GM12878 (cell line): Measurements from ENCODE around the gene GGPS1. TPM values are rescaled to one million over a fixed set of nuclear protein-coding genes. Genes with fewer than 3 reads are reported as not detected.

Experiments
- ATAC-seq: fragments of 200-7000 bp; cut with Tn5 transposase; 3 replicates; pipeline ENCODE4 v1.9.1; 2020; ENCODE audit warnings: mild to moderate bottlenecking, moderate library complexity
- BruUV-seq: library from RNA; stranded (reverse); fragments of 400-500 nt; replicated peaks from 2 replicates; lab custom pipeline; 2021; lab: Mats Ljungman, UMichigan
- CTCF ChIA-PET: fragments of 300-600 bp; sonication (Branson Sonifier 250); formaldehyde crosslinking; extraction: SDS; loops from one replicate; lab custom pipeline; 2021; ENCODE audit warnings: inconsistent platforms; lab: Yijun Ruan, JAX
- POLR2A ChIA-PET: fragments of 350-600 bp; formaldehyde crosslinking; extraction: SDS; loops from one replicate; lab custom pipeline; 2021; ENCODE audit warnings: inconsistent platforms; lab: Charles Lee
- RAD21 ChIA-PET: fragments of 300-600 bp; sonication (Branson Sonifier 250); formaldehyde crosslinking; loops from one replicate; lab custom pipeline; 2023; ENCODE audit warnings: antibody characterized with exemption; ENCODE audit not compliant: unreplicated experiment; lab: Charles Lee
- SMC1A ChIA-PET: fragments of 300-600 bp; sonication (Branson Sonifier 250); formaldehyde crosslinking; loops from one replicate; lab custom pipeline; 2023; ENCODE audit not compliant: unreplicated experiment, uncharacterized antibody; lab: Charles Lee
- DNase-seq: peaks from one replicate; pipeline ENCODE4 v3.0.0-alpha.2; 2011; ENCODE audit warnings: low read depth, low spot score
- FAIRE-seq: peaks from 3 replicates; lab custom pipeline; 2011; peaks lifted over from hg19 to GRCh38; lab: Jason Lieb, UNC
- H2AFZ ChIP-seq: 2 replicates; pipeline ENCODE4 v1.6.0; 2011; ENCODE audit warnings: low read depth, low read length, control low read depth; ENCODE audit not compliant: control insufficient read depth
- H3K27ac ChIP-seq: 2 replicates; pipeline ENCODE4 v1.5.1; 2011; ENCODE audit warnings: control low read depth; ENCODE audit not compliant: control insufficient read depth, insufficient read depth
- H3K27me3 ChIP-seq, 2 experiments: replicated peaks in 1 of 2; 2 replicates each; pipeline versions ENCODE4 v1.6.0 to v1.6.1; 2011; ENCODE audit warnings: low read length in 1 of 2; ENCODE audit not compliant: control insufficient read depth in 2 of 2, insufficient read depth in 2 of 2
- H3K36me3 ChIP-seq, 2 experiments: 2 replicates each; pipeline ENCODE4 v1.5.1; 2011; ENCODE audit warnings: low read length in 1 of 2; ENCODE audit not compliant: control insufficient read depth in 2 of 2, insufficient read depth in 2 of 2
- H3K4me1 ChIP-seq: 2 replicates; pipeline ENCODE4 v1.6.1; 2011; ENCODE audit warnings: mild to moderate bottlenecking, low read length, moderate library complexity, mixed read lengths; ENCODE audit not compliant: control insufficient read depth, insufficient read depth
- H3K4me2 ChIP-seq: 2 replicates; pipeline ENCODE4 v1.6.0; 2011; ENCODE audit warnings: control low read depth; ENCODE audit not compliant: control insufficient read depth, insufficient read depth
- H3K4me3 ChIP-seq: fragments of 200-600 bp; sonication (generic); 2 replicates; pipeline ENCODE4 v1.5.1; 2016
- H3K79me2 ChIP-seq: 2 replicates; pipeline ENCODE4 v1.6.0; 2011; ENCODE audit warnings: low read length; ENCODE audit not compliant: control insufficient read depth, insufficient read depth
- H3K9ac ChIP-seq: 2 replicates; pipeline ENCODE4 v1.8.0; 2011; ENCODE audit warnings: low read length, control low read depth, mixed read lengths; ENCODE audit not compliant: control insufficient read depth, insufficient read depth
- H3K9me3 ChIP-seq: replicated peaks from 3 replicates; pipeline ENCODE4 v1.5.1; 2011; ENCODE audit warnings: mild to moderate bottlenecking, low read length; ENCODE audit not compliant: control insufficient read depth, insufficient read depth
- H4K20me1 ChIP-seq: 2 replicates; pipeline ENCODE4 v1.6.0; 2011; ENCODE audit not compliant: control insufficient read depth, insufficient read depth
- ATF3 ChIP-seq: IDR thresholded peaks from 2 replicates; pipeline ENCODE4 v1.6.1; 2011; ENCODE audit warnings: low read depth, mild to moderate bottlenecking, low read length, moderate library complexity, borderline replicate concordance; ENCODE audit errors: extremely low read depth
- CBFB ChIP-seq: IDR thresholded peaks from 2 replicates; pipeline ENCODE4 v1.6.1; 2016; ENCODE audit warnings: antibody characterized with exemption, low read depth
- CBX3 ChIP-seq: fragments of 200-600 bp; sonication (generic); IDR thresholded peaks from 2 replicates; pipeline ENCODE4 v1.6.1; 2016; ENCODE audit warnings: low read depth, borderline replicate concordance
- E4F1 ChIP-seq: fragments of 450-650 bp; IDR thresholded peaks from 2 replicates; pipeline ENCODE4 v1.6.1; 2018; ENCODE audit warnings: borderline replicate concordance, mild to moderate bottlenecking; ENCODE audit not compliant: partially characterized antibody
- GATAD2B ChIP-seq: fragments of 450-650 bp; conservative IDR thresholded peaks from 2 replicates; pipeline ENCODE4 v1.6.1; 2017; ENCODE audit warnings: low read depth, mild to moderate bottlenecking, moderate library complexity
- MAX ChIP-seq: IDR thresholded peaks from 2 replicates; pipeline ENCODE4 v1.6.1; 2012; ENCODE audit warnings: low read depth, low read length, improper control_type of control experiment
- MTA2 ChIP-seq: fragments of 450-650 bp; IDR thresholded peaks from 2 replicates; pipeline ENCODE4 v1.6.1; 2016; ENCODE audit warnings: low read depth, mild to moderate bottlenecking, moderate library complexity
- NBN ChIP-seq: fragments of 450-650 bp; IDR thresholded peaks from 2 replicates; pipeline ENCODE4 v1.6.1; 2016
- PBX3 ChIP-seq: IDR thresholded peaks from 2 replicates; pipeline ENCODE4 v1.6.1; 2011; ENCODE audit warnings: mild to moderate bottlenecking, low read depth, low read length, moderate library complexity; ENCODE audit not compliant: insufficient replicate concordance
- RAD51 ChIP-seq: fragments of 450-650 bp; IDR thresholded peaks from 2 replicates; pipeline ENCODE4 v1.6.1; 2016; ENCODE audit warnings: moderate library complexity, mild to moderate bottlenecking, inconsistent platforms
- SIN3A ChIP-seq: IDR thresholded peaks from 2 replicates; pipeline ENCODE4 v1.6.1; 2012; ENCODE audit warnings: low read depth, low read length, improper control_type of control experiment
- ZNF217 ChIP-seq: fragments of 450-650 bp; IDR thresholded peaks from 2 replicates; pipeline ENCODE4 v1.6.1; 2017; ENCODE audit warnings: antibody characterized with exemption, mild to moderate bottlenecking
- ZNF24 ChIP-seq: fragments of 450-650 bp; IDR thresholded peaks from 2 replicates; pipeline ENCODE4 v1.6.1; 2017; ENCODE audit warnings: antibody characterized with exemption, mild to moderate bottlenecking
- ZNF592 ChIP-seq: fragments of 450-650 bp; IDR thresholded peaks from 2 replicates; pipeline ENCODE4 v1.6.1; 2017; ENCODE audit warnings: mild to moderate bottlenecking, moderate library complexity
- WGBS: methylation state at CpG from one replicate; pipeline ENCODE4 v1.1.6; 2016; ENCODE audit warnings: low lambda C conversion rate; ENCODE audit not compliant: insufficient replicate concordance, insufficient coverage; ENCODE audit errors: missing lambda C conversion rate; 5-methylcytosine and 5-hydroxymethylcytosine counted together
- in situ Hi-C: fragments of 300-500 bp; cut with MboI; formaldehyde crosslinking; loops from 9 replicates; pipeline ENCODE4 v1.14.3; 2018; ENCODE audit warnings: mixed read lengths
- intact Hi-C: fragments of 100-400 bp; cut with micrococcal nuclease; formaldehyde crosslinking; loops from one replicate; pipeline ENCODE4 v1.14.2; 2022; ENCODE audit not compliant: unreplicated experiment
- polyA plus RNA-seq, 11 experiments: library from polyadenylated mRNA; depleted of rRNA in 4 of 11; unstranded in 6 of 11; stranded (reverse) in 5 of 11; fragments of >200 nt; fragmentation: Nextera tagmentation in 4 of 11; fragmentation: Illumina TruSeq in 1 of 11; extraction: Ambion mirVana in 4 of 11; extraction: Trizol in 1 of 11; gene quantifications; 1 replicate in 1 of 11; 2 replicates in 10 of 11; pipeline versions ENCODE4 v1.2.1 to v1.2.3, GENCODE V29; 2011 to 2016; ENCODE audit warnings: inconsistent platforms in 2 of 11, missing spikeins in 2 of 11, low read depth in 1 of 11
- total RNA-seq, 4 experiments: library from RNA; depleted of rRNA in 3 of 4; stranded (reverse); fragments of >200 nt in 3 of 4; fragmentation: Illumina TruSeq in 1 of 4; extraction: Trizol in 1 of 4; gene quantifications; 2 replicates each; pipeline versions ENCODE4 v1.2.1 to v1.2.3, GENCODE V29; 2013 to 2021
- TF ChIP-seq, protein P1 (sequence below): fragments of 450-650 bp; IDR thresholded peaks from 2 replicates; pipeline ENCODE4 v1.6.1; 2016; ENCODE audit warnings: mild to moderate bottlenecking

GGPS1 gene
- total and polyA plus RNA-seq, 10 of the 15 experiments (the other 5 are each of a cell fraction or from before 2014, with no cell fraction given) = 15.1 to 36.0 (median 25.3) TPM

GRCh38 chr1:235368428-235368827 lies 40.1 kb downstream of the GGPS1 start:
- SMC1A ChIA-PET = interaction anchor here (1.0 kb wide), 1 partner anchor 9 kb away, joined by 3 read pairs; no protein-coding TSS in a partner anchor
- peak overlapping the region; percentile 74; the same call in 1 of the 2 replicates for H3K4me3 ChIP-seq
- no peaks in the 10 kb centered on the region for H3K4me1 ChIP-seq
- DNase-seq (no peak), FAIRE-seq (no peak), ATAC-seq (no peak)
- no peak overlapping the region for H2AFZ ChIP-seq
- BruUV-seq = no TSS peak
- no peaks in the 10 kb centered on the region for H3K9me3 ChIP-seq
- no peaks in the 10 kb centered on the region for H4K20me1 ChIP-seq
- WGBS = 60% methylated on average over 5 of the region's 5 CpGs
- H3K36me3 ChIP-seq = no peaks in the 10 kb centered on the region; a peak in 1 of 4 replicates
- no peak overlapping the region for H3K9ac ChIP-seq
- intact Hi-C loops (no loop called here), in situ Hi-C loops (no loop called here)
- H3K27me3 ChIP-seq = no peaks in the 10 kb centered on the region
- H3K4me2 ChIP-seq = peak overlapping the region; percentile 50; the same call in 1 of the 2 replicates
- CTCF ChIA-PET = interaction anchor here (0.6 kb wide), 1 partner anchor 232 kb away, joined by 3 read pairs; no protein-coding TSS in a partner anchor
- H3K27ac ChIP-seq = no peak overlapping the region
- peaks cover 13% of the 10 kb centered on the region for H3K79me2 ChIP-seq
- POLR2A ChIA-PET = interaction anchor here (0.6 kb wide), 1 partner anchor 75 kb away, joined by 3 read pairs; no protein-coding TSS in a partner anchor
- RAD21 ChIA-PET = no interaction called here
- no peak for TF ChIP-seq SIN3A
- TF ChIP-seq GATAD2B = no peak
- TF ChIP-seq MAX = no peak
- TF ChIP-seq ZNF24 = no peak
- no peak for TF ChIP-seq NBN
- TF ChIP-seq MTA2 = no peak
- no peak for TF ChIP-seq ZNF217
- no peak for TF ChIP-seq E4F1
- no peak for TF ChIP-seq ATF3
- no peak for TF ChIP-seq RAD51
- no peak for TF ChIP-seq CBFB
- TF ChIP-seq ZNF592 = no peak
- TF ChIP-seq CBX3 = no peak
- no peak for TF ChIP-seq PBX3
- TF ChIP-seq, protein P1, sequence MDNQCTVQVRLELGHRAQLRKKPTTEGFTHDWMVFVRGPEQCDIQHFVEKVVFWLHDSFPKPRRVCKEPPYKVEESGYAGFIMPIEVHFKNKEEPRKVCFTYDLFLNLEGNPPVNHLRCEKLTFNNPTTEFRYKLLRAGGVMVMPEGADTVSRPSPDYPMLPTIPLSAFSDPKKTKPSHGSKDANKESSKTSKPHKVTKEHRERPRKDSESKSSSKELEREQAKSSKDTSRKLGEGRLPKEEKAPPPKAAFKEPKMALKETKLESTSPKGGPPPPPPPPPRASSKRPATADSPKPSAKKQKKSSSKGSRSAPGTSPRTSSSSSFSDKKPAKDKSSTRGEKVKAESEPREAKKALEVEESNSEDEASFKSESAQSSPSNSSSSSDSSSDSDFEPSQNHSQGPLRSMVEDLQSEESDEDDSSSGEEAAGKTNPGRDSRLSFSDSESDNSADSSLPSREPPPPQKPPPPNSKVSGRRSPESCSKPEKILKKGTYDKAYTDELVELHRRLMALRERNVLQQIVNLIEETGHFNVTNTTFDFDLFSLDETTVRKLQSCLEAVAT = no peak
